GM19035 (cell line): ENCODE data around the gene CDRT4.
"Not testable (repeated sequence)": the region's sequence is repeated elsewhere in the genome, so short reads cannot be mapped to it uniquely, and the experiment has no call there.

Source experiments
- ATAC-seq: cut with Tn5 transposase; IDR thresholded peaks from one replicate; pipeline ENCODE4 v1.9.1; 2021; ENCODE audit not compliant: unreplicated experiment

CDRT4 gene

GRCh38 chr17:15467592-15467991 lies at the start of gene CDRT4:
Gene CDRT4 (minus strand): TSS chr17:15467621. CDS start chr17:15440238, 27,383 bp downstream.
- no peak for ATAC-seq

- no peak for ATAC-seq
Observed at GRCh38 chr17:15516150-15516549, 48.7 kb upstream of the CDRT4 start.

DNA sequence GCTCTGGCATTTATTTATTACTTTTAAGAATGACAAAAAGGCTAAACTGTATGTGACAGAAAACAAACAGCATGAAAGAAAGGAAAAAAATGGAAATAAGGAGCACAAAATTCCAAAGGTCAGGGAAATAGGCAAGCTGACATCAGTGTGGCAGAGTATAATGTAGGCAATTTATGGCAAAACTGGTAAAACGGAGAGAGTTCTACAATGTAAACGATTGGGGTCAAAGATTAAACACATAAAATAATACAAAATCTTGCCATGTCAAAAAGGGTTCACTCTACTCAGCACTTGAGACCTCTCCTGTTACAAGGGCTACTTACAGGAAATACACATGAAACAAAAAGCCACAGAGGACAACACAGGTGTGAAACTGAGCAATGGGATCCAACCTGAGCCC lies 47.0 kb upstream of the CDRT4 start:
- no peak for ATAC-seq

DNA sequence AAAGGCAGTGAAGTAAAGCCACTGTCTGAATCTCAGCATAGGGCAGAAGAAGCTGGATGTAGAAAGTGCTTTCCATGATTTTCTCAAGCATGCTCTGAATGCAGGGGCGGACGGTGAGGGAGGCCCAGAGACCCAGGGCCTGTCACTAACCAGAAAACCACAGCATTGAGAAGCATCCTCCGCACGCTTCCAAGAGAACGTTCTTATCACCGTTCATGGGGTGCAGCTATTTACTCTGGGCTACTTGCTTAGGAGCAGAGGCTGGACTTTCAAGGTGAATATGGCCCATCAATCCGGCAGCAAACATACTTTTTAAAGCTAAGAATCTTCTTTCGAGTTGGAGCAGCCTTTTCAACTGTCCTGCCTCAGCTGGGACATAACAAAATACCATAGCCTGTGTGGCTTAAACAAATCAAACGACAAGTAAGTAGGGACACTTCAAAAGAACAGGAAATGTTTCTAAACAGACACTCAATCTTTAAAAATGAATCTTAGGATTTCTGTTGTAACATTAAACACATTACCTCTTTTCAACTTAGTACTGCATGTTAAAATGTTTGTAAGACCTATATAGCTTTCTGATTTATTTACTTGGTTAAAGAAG lies 46.5 kb upstream of the CDRT4 start:
- ATAC-seq = no peak

- ATAC-seq = no peak
Observed at GRCh38 chr17:15513058-15513791, 45.8 kb upstream of the CDRT4 start.

GRCh38 chr17:15512071-15512709 lies 44.8 kb upstream of the CDRT4 start:
- no peak for ATAC-seq

DNA sequence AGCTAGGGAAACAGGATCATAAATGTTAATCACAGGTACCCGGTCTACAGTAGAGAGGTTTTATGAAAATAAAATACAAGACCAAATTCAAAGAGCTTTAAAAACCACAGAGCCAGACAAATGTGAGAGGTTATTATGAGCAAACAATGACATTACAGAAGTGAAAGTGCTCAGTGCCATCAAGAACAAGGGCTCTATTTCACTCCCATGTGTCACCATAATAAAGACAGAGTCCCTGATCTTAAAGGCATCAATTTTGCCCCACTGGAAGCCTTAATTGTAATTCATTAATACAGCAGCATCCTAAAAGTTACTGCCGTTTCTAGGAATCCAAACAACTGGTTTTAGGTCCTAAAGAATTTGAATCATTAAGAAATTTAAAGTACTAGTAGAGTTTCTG lies 43.7 kb upstream of the CDRT4 start:
- no peak for ATAC-seq

DNA sequence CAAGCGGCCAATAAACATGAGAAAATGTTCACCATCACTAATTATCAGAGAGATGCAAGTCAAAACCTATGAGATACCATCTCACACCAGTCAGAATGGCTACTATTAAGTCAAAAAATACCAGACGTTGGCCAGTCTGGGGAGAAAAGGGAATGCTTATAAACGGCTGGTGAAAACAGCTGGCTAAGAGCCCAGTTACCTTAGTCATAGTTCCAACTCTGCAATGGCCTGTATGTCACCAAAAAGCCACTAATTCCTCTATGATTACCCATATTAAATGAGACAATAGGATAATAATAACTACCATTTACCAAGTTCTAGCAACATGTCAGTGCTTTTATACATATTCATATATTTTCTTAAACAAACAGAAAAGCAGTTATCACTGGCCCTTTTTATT lies 42.9 kb upstream of the CDRT4 start:
- no peak for ATAC-seq

GRCh38 chr17:15509095-15509494 lies 41.7 kb upstream of the CDRT4 start:
- no peak for ATAC-seq

DNA sequence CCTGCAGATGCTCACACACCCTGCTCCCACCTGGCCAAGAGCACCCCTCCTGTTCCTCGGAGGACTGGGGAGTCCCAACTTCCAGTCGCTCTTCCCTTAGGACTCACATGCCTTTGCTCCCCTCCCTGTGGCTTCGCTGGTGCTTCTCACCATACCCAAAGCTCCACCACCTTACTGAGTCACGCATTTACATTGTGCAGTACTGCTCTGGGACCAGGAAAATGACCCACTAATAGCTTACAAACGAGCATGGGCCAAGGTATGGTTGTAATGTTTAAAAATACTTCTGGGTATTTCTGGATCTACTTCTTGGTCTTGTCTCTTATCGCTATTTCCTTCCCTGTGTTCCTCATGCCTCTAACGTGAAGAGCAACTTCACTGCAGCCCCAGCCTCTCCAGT lies 41.0 kb upstream of the CDRT4 start:
- no peak for ATAC-seq

DNA sequence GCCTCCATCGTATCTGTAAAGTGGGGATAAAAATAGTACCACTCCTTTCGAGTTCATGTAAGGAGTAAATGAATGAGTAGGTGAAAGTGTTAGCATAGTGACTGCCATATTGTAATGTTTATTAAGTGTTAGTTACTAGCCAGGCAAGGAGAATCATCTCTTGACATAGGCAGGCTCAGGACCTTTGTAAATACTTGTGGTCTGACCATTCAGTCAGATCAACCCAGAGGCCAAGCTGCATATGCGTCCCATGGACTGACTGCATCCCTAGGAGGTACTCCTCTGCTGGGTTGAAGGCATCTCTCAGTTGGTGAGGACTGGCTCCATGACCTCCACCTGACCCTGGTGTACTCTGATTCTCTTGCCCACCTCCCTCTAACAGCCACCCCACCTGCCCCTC lies 40.5 kb upstream of the CDRT4 start:
- no peak for ATAC-seq

GRCh38 chr17:15507001-15507400 lies 39.6 kb upstream of the CDRT4 start:
- ATAC-seq = no peak

DNA sequence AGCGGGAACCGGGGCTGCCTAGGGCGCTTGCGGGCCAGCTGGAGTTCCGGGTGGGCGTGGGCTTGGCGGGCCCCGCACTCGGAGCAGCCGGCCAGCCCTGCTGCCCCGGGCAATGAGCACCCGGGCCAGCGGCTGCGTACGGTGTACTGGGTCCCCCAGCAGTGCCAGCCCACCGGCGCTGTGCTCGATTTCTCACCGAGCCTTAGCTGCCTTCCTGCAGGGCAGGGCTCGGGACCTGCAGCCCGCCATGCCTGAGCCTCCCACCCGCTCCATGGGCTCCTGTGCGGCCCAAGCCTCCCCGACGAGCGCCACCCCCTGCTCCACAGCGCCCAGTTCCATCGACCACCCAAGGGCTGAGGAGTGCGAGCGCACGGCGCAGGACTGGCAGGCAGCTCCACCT lies 38.3 kb upstream of the CDRT4 start:
- ATAC-seq = not testable (repeated sequence)

DNA sequence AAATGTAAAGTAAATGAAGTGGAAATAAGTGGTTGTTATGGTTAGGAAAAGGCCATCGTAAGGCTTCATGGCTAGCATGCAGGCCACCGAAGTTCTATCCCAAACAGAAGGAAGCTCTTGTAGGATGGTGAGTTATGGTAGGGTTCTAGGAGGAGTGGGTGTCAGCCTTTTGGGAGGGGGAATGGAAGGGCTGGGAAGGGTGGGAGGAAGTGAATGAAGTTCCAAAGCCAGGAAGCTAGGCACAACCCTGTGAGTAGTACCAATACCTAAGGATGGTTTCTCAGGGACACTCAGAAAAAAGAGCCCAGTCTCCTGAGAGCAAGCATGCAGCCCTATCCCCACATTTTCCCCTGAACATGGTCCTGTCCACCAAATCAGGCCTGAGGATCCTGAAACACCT lies 36.3 kb upstream of the CDRT4 start:
- ATAC-seq = no peak

DNA sequence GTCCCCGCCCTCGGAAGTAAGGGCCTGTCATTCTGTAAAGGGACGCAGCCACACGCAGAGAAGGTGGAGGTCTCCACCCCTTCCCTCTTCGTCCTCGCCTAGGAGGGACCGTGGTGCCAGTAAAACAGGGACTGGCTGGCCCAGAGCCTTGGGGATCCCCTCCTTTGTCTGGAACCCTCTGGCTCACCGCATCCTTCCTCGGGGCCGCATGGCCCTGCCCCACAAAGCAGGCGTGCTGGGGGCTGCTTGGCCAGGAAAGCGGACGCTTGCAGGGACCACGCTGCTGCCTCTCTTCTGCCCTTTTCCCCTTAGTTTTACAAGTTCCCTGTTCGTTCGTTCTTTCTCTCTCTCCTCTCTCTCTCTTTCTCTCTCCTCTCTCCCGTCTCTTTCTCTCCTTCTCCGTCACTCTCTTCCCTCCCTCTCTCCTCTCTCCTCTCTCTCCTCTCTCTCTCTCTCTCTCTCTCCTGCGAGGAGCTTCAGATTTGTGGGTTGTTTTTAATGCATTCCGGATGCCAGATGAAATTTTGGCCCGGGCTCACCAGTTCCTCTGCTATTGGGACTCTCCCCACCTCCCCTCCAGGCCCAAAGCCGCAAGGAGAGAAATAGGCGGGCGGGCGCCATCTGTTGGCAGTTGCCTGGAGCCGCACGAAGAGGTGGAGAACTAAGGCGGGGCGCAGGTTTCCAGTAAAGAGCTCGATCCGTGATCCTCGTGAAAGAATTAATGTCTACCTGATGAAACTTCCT lies 35.1 kb upstream of the CDRT4 start:
- ATAC-seq = peak; percentile 87

DNA sequence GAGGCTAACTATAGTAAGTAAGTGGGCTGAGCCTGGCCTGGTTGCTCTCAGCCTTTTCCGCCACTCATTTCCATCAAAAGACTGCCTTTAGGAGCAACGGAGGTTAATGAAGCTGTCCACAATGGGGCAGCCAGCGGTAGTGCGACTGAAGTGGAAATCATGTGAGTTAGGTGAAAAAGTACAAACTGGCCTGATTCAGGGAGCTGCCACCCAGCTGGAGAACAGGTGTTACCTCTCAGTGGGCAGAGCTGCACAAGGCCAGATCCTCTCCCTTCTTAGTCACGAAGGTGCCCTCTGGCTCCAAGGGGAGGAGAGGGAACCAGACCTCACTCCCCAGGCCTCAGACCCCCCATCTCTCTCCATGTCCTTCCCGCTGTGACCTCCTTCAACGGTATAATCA lies 34.4 kb upstream of the CDRT4 start:
- ATAC-seq = no peak

GRCh38 chr17:15501282-15501681 lies 33.9 kb upstream of the CDRT4 start:
- ATAC-seq = no peak

- ATAC-seq = no peak
Observed at GRCh38 chr17:15498107-15498506, 30.7 kb upstream of the CDRT4 start.

- no peak for ATAC-seq
Observed at GRCh38 chr17:15496735-15497670, 29.6 kb upstream of the CDRT4 start.

DNA sequence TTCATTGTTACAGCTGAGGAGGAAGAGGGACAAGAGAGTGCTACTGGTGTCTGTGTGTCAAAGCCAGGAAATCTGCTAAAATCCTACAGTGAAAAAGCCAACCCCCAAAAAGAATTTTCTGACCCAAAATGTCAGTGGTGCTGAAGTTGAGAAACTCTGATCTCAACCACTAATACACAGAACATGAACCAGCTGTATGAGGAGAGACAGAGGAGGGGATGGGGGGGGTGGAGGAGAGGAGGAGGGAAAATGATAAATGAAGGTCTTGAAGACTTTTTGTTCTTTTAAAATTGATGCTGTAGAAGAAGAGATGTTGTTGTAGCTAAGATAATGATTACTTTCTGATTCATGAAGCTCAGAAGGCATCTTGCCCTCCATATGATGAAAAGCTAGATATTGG lies 27.4 kb upstream of the CDRT4 start:
- ATAC-seq = no peak

DNA sequence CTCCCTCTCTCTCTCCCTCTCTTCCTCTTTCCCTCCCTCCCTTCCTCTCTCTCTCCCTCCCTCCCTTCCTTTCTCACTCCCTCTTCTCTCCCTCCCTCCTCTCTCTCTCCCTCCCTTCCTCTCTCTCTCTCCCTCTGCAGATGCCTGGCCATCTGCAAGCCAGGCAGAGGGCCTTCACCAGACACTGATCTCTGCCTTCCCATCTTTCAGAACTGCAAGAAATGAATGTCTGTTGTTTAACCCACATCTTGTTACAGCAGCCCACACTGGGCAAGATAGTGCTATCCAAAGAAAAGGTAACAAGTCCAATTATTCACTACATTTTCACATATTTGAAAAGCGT lies 26.2 kb upstream of the CDRT4 start:
- no peak for ATAC-seq
